ENCODE data around the gene CIB4. TPM values are rescaled to one million over a fixed set of nuclear protein-coding genes. Genes with fewer than 3 reads are reported as not detected.

Gene CIB4
- total and polyA plus RNA-seq, 2 donors (not counting 1 experiment from before 2014, with no cell fraction given), result not detected

DNA sequence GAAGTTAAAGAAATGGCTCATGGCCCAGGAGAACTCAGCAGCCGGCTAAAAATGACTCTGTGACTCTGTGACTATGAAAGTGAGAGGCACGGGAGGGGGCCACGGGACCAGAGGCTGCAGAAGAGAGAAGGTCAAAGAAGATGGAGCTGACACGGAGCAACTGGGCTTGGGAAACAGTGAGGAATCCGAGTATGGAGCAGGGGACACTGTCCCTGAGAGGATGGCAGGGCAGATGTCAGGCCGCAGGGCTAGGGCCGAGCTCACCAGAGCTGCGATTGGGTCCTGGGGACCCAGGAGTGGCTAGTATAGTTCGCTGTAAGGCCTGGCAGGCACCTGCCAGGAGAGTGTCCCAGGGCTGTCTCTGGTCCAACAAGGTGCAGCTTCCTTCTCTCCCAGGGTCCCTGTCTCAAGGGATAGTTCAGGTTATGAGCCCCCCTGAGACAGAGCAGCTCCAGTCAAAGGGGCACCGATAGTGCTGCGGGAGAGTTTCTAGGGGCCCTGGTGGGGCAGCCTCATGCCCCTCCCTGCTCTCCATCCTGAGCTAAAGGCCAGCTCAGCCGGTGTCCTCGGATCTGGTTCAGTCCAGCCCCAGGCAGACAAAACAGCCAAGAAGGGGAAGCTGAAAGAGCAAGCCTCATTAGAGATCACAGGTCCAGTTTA lies 42.7 kb downstream of the CIB4 start:
- no peak overlapping the region for H3K9ac ChIP-seq (ENCODE audit: low read length)
- H3K27ac Mint-ChIP-seq, result no peak overlapping the region
- no peak overlapping the region for H3K4me3 Mint-ChIP-seq
- H3K4me2 ChIP-seq (replicated peaks; ENCODE audit: low read depth, low read length, poor library complexity, severe bottlenecking), result no peak overlapping the region
- no peaks in the 10 kb centered on the region for H3K36me3 ChIP-seq (replicated peaks in 1 of 2; ENCODE audit: control extremely low read depth in 1 of 2, control insufficient read depth in 1 of 2, extremely low read depth in 1 of 2, insufficient read depth in 2 of 2, low read length in 1 of 2)
- no peaks in the 10 kb centered on the region for H3K9me3 ChIP-seq (ENCODE audit: control extremely low read depth in 1 of 3, control insufficient read depth in 2 of 3, insufficient read depth in 1 of 3, low read length in 2 of 3)
- ChIA-PET POLR2A (no interaction called here), CTCF (interaction anchor here (1.3 to 2.5 kb wide), 2 partner anchors 9 to 21 kb away, joined by 3 to 9 read pairs; no protein-coding TSS in a partner anchor)
- H3K4me1 Mint-ChIP-seq, result no peaks in the 10 kb centered on the region
- intact Hi-C loops (cut with micrococcal nuclease), result no loop called here
- H3K27me3 Mint-ChIP-seq, result peaks cover 43% of the 10 kb centered on the region
- no peak overlapping the region for H3K4me3 ChIP-seq (ENCODE audit: control extremely low read depth in 1 of 5, extremely low read depth in 1 of 5, insufficient read depth in 1 of 5, low read depth in 2 of 5, low read length in 4 of 5)
- ATAC-seq (ENCODE audit: low read depth) (no peak), DNase-seq (no peak)
- H3K4me1 ChIP-seq (ENCODE audit: control insufficient read depth in 2 of 2, insufficient read depth in 2 of 2, low read length in 2 of 2), result no peaks in the 10 kb centered on the region
- H3K9me3 Mint-ChIP-seq (ENCODE audit: insufficient read depth), result no peaks in the 10 kb centered on the region
- no peak overlapping the region for H2AFZ ChIP-seq (ENCODE audit: insufficient read depth, low read depth, low read length, poor library complexity, severe bottlenecking)
- TF ChIP-seq, protein P1, sequence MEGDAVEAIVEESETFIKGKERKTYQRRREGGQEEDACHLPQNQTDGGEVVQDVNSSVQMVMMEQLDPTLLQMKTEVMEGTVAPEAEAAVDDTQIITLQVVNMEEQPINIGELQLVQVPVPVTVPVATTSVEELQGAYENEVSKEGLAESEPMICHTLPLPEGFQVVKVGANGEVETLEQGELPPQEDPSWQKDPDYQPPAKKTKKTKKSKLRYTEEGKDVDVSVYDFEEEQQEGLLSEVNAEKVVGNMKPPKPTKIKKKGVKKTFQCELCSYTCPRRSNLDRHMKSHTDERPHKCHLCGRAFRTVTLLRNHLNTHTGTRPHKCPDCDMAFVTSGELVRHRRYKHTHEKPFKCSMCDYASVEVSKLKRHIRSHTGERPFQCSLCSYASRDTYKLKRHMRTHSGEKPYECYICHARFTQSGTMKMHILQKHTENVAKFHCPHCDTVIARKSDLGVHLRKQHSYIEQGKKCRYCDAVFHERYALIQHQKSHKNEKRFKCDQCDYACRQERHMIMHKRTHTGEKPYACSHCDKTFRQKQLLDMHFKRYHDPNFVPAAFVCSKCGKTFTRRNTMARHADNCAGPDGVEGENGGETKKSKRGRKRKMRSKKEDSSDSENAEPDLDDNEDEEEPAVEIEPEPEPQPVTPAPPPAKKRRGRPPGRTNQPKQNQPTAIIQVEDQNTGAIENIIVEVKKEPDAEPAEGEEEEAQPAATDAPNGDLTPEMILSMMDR (IDR thresholded peaks at IDR 0.05), result no peak
- TF ChIP-seq EZH2 (IDR thresholded peaks at IDR 0.05; ENCODE audit: borderline replicate concordance, insufficient read depth, low read depth, low read length, poor library complexity, severe bottlenecking), result no peak
- H3K27me3 ChIP-seq (replicated peaks in 1 of 4; ENCODE audit: control extremely low read depth in 1 of 4, control insufficient read depth in 3 of 4, insufficient read depth in 4 of 4, low read length in 3 of 4), result peaks cover 0 to 13% (median 8%) of the 10 kb centered on the region in 4 experiments
- H4K20me1 ChIP-seq (ENCODE audit: control insufficient read depth, insufficient read depth, low read length, poor library complexity, severe bottlenecking), result no peaks in the 10 kb centered on the region
- H3K79me2 ChIP-seq (ENCODE audit: control insufficient read depth, insufficient read depth, low read length), result no peaks in the 10 kb centered on the region
- no peak overlapping the region for H3K27ac ChIP-seq (ENCODE audit: low read length in 2 of 2)
- WGBS (ENCODE audit: insufficient coverage), result 83% methylated on average over 11 of the region's 13 CpGs

DNA sequence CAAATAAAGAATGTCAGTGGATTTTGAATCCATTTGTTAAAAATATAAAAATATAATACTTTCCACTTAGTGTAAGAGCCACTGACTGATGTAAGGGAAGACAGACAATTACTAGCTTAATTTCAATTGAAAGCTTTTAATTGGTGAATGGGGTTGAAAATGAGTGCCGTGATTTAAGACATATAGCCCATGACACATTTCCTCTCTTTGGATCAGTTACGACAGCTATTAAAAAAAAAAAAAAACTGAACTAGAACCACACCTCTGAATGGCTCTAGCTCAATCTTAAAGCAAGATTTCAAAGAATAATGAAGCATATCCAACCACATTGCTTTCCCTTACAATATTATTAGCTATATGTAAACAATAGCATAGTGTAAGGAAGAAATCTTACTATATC lies 44.0 kb downstream of the CIB4 start:
- TF ChIP-seq EZH2 (IDR thresholded peaks at IDR 0.05; ENCODE audit: borderline replicate concordance, insufficient read depth, low read depth, low read length, poor library complexity, severe bottlenecking), result no peak
- TF ChIP-seq, protein P1 (IDR thresholded peaks at IDR 0.05), result no peak
- Histone ChIP-seq H3K9ac (ENCODE audit: low read length) (no peak overlapping the region), H4K20me1 (ENCODE audit: control insufficient read depth, insufficient read depth, low read length, poor library complexity, severe bottlenecking) (no peaks in the 10 kb centered on the region), H2AFZ (ENCODE audit: insufficient read depth, low read depth, low read length, poor library complexity, severe bottlenecking) (no peak overlapping the region), H3K79me2 (ENCODE audit: control insufficient read depth, insufficient read depth, low read length) (no peaks in the 10 kb centered on the region), H3K4me1 (ENCODE audit: control insufficient read depth in 2 of 2, insufficient read depth in 2 of 2, low read length in 2 of 2) (no peaks in the 10 kb centered on the region), H3K9me3 (ENCODE audit: control extremely low read depth in 1 of 3, control insufficient read depth in 2 of 3, insufficient read depth in 1 of 3, low read length in 2 of 3) (peaks cover 0 to under 1% (median 0%) of the 10 kb centered on the region in 3 donors), H3K36me3 (replicated peaks in 1 of 2; ENCODE audit: control extremely low read depth in 1 of 2, control insufficient read depth in 1 of 2, extremely low read depth in 1 of 2, insufficient read depth in 2 of 2, low read length in 1 of 2) (no peaks in the 10 kb centered on the region), H3K4me2 (replicated peaks; ENCODE audit: low read depth, low read length, poor library complexity, severe bottlenecking) (no peak overlapping the region), H3K27ac (ENCODE audit: low read length in 2 of 2) (no peak overlapping the region), H3K27me3 (replicated peaks in 1 of 4; ENCODE audit: control extremely low read depth in 1 of 4, control insufficient read depth in 3 of 4, insufficient read depth in 4 of 4, low read length in 3 of 4) (peaks cover 0 to 13% (median 6%) of the 10 kb centered on the region in 4 experiments), H3K4me3 (ENCODE audit: control extremely low read depth in 1 of 5, extremely low read depth in 1 of 5, insufficient read depth in 1 of 5, low read depth in 2 of 5, low read length in 4 of 5) (no peak overlapping the region)
- WGBS (ENCODE audit: insufficient coverage), result no CpG with 5 or more reads among the region's 2 CpGs
- ATAC-seq (ENCODE audit: low read depth) (no peak), DNase-seq (no peak)
- no peak overlapping the region for H3K27ac Mint-ChIP-seq
- POLR2A ChIA-PET, result no interaction called here
- CTCF ChIA-PET, result interaction anchor here (1.0 to 2.5 kb wide), 3 partner anchors 9 to 145 kb away, joined by 3 to 9 read pairs (median 5); no protein-coding TSS in a partner anchor
- H3K9me3 Mint-ChIP-seq (ENCODE audit: insufficient read depth), result no peaks in the 10 kb centered on the region
- H3K27me3 Mint-ChIP-seq, result peaks cover 44% of the 10 kb centered on the region
- H3K4me3 Mint-ChIP-seq, result no peak overlapping the region
- H3K4me1 Mint-ChIP-seq, result no peaks in the 10 kb centered on the region
- intact Hi-C loops (cut with micrococcal nuclease), result no loop called here

All from B cell (primary cell).